SK-N-SH (cell line): ENCODE measurements around the gene ORMDL1. TPM values are rescaled to one million over a fixed set of nuclear protein-coding genes. Genes with fewer than 3 reads are reported as not detected.

Experiments
- CTCF ChIA-PET: fragments of 300-600, 350-600 bp; formaldehyde crosslinking; extraction: SDS; loops from one replicate; lab custom pipeline; 2021; lab: Yijun Ruan, JAX
- POLR2A ChIA-PET: fragments of 350-600 bp; sonication (Branson Sonifier 250); formaldehyde crosslinking; extraction: SDS; loops from one replicate; lab custom pipeline; 2020; ENCODE audit warnings: antibody characterized with exemption, inconsistent platforms; lab: Yijun Ruan, JAX
- DNase-seq: peaks from one replicate; pipeline ENCODE4 v3.0.0; 2012
- H2AFZ ChIP-seq: fragments of 200-600 bp; sonication (generic); 2 replicates; pipeline ENCODE4 v1.8.1; 2016; ENCODE audit warnings: antibody characterized with exemption, mild to moderate bottlenecking, low read depth
- H3F3A ChIP-seq: fragments of 200-600 bp; sonication (generic); replicated peaks from 2 replicates; pipeline ENCODE3; 2016; ENCODE audit warnings: antibody characterized with exemption, mild to moderate bottlenecking; ENCODE audit not compliant: insufficient read depth
- H3K27ac ChIP-seq, 2 experiments: fragments of 200-500 bp in 1 of 2; fragments of 200-600 bp in 1 of 2; sonication (Bioruptor generic) in 1 of 2; sonication (generic), shearing (Covaris generic) in 1 of 2; 2 replicates each; pipeline versions ENCODE4 v1.5.1 to v1.6.1; 2014 to 2016; ENCODE audit warnings: low read depth in 2 of 2, inconsistent platforms in 1 of 2, low read length in 1 of 2, mild to moderate bottlenecking in 1 of 2, mixed read lengths in 1 of 2
- H3K27me3 ChIP-seq: fragments of 200-600 bp; sonication (generic), shearing (Covaris generic); 2 replicates; pipeline ENCODE4 v1.6.1; 2016; ENCODE audit warnings: mixed run types; ENCODE audit not compliant: insufficient read depth
- H3K36me3 ChIP-seq, 2 experiments: fragments of 200-500 bp in 1 of 2; fragments of 200-600 bp in 1 of 2; sonication (Bioruptor generic) in 1 of 2; sonication (generic) in 1 of 2; replicated peaks in 1 of 2; 2 replicates each; pipeline versions ENCODE3 to v1.5.1; 2014 to 2016; ENCODE audit warnings: low read length in 1 of 2, mild to moderate bottlenecking in 1 of 2; ENCODE audit not compliant: insufficient read depth in 2 of 2, control insufficient read depth in 1 of 2
- H3K4me1 ChIP-seq, 2 experiments: fragments of 200-500 bp in 1 of 2; fragments of 200-600 bp in 1 of 2; sonication (Bioruptor generic) in 1 of 2; sonication (generic), shearing (Covaris generic) in 1 of 2; 2 replicates each; pipeline versions ENCODE4 v1.5.1 to v1.6.1; 2014 to 2016; ENCODE audit warnings: low read depth in 1 of 2, low read length in 1 of 2, mixed run types in 1 of 2; ENCODE audit not compliant: insufficient read depth in 2 of 2, control insufficient read depth in 1 of 2
- H3K4me2 ChIP-seq: fragments of 200-600 bp; sonication (generic), shearing (Covaris generic); 2 replicates; pipeline ENCODE4 v1.6.1; 2017; ENCODE audit warnings: mixed run types
- H3K4me3 ChIP-seq, 2 experiments: fragments of 200-500 bp in 1 of 2; fragments of 200-600 bp in 1 of 2; sonication (Bioruptor generic) in 1 of 2; sonication (generic), shearing (Covaris generic) in 1 of 2; 2 replicates each; pipeline versions ENCODE4 v1.5.1 to v1.8.1; 2014 to 2016; ENCODE audit warnings: low read depth in 2 of 2, inconsistent platforms in 1 of 2, low read length in 1 of 2, mild to moderate bottlenecking in 1 of 2, mixed read lengths in 1 of 2, moderate library complexity in 1 of 2
- H3K79me2 ChIP-seq: fragments of 200-600 bp; sonication (generic); 2 replicates; pipeline ENCODE4 v1.8.1; 2017; ENCODE audit warnings: mild to moderate bottlenecking; ENCODE audit not compliant: insufficient read depth
- H3K9ac ChIP-seq: fragments of 200-600 bp; sonication (generic); 2 replicates; pipeline ENCODE4 v1.6.1; 2017; ENCODE audit warnings: mixed run types
- H3K9me2 ChIP-seq: fragments of 200-600 bp; sonication (generic); 2 replicates; pipeline ENCODE4 v1.6.1; 2017; ENCODE audit warnings: mixed run types
- H3K9me3 ChIP-seq: fragments of 200-600 bp; sonication (generic); 2 replicates; pipeline ENCODE4 v1.6.1; 2017; ENCODE audit warnings: mixed run types, mild to moderate bottlenecking, moderate library complexity
- H4K20me1 ChIP-seq: fragments of 200-600 bp; sonication (generic); 2 replicates; pipeline ENCODE4 v1.6.1; 2017; ENCODE audit warnings: mild to moderate bottlenecking, mixed run types; ENCODE audit not compliant: insufficient read depth
- ELF1 ChIP-seq: IDR thresholded peaks from 2 replicates; pipeline ENCODE4 v1.4.0; 2012
- EP300 ChIP-seq, 2 experiments: IDR thresholded peaks; 2 replicates each; pipeline versions ENCODE4 v1.4.0 to v1.6.1; 2012; ENCODE audit warnings: borderline replicate concordance in 1 of 2, low read depth in 1 of 2, low read length in 1 of 2
- EZH2phosphoT487 ChIP-seq: fragments of 200-600 bp; sonication (generic); IDR thresholded peaks from 2 replicates; pipeline ENCODE4 v1.6.1; 2017; ENCODE audit warnings: low read depth, mixed run types, mild to moderate bottlenecking, antibody characterized with exemption, moderate library complexity, borderline replicate concordance
- FOSL2 ChIP-seq: IDR thresholded peaks from 2 replicates; pipeline ENCODE4 v1.4.0; 2012; ENCODE audit warnings: low read depth, mild to moderate bottlenecking, moderate library complexity, borderline replicate concordance
- FOXM1 ChIP-seq: IDR thresholded peaks from 2 replicates; pipeline ENCODE4 v1.4.0; 2012; ENCODE audit warnings: low read depth, mild to moderate bottlenecking
- JUND ChIP-seq: IDR thresholded peaks from 2 replicates; pipeline ENCODE4 v1.4.0; 2012
- MXI1 ChIP-seq: IDR thresholded peaks from 2 replicates; pipeline ENCODE4 v1.6.1; 2012; ENCODE audit warnings: mild to moderate bottlenecking, low read depth, low read length, improper control_type of control experiment
- NFIC ChIP-seq: IDR thresholded peaks from 2 replicates; pipeline ENCODE4 v1.4.0; 2012; ENCODE audit warnings: borderline replicate concordance
- NRF1 ChIP-seq: IDR thresholded peaks from 2 replicates; pipeline ENCODE4 v1.6.1; 2012; ENCODE audit warnings: low read depth, mild to moderate bottlenecking, low read length
- RAD21 ChIP-seq: IDR thresholded peaks from 2 replicates; pipeline ENCODE4 v1.6.1; 2012; ENCODE audit warnings: mild to moderate bottlenecking, low read length
- RFX5 ChIP-seq: IDR thresholded peaks from 2 replicates; pipeline ENCODE4 v1.6.1; 2012; ENCODE audit warnings: mild to moderate bottlenecking, improper control_type of control experiment, low read length
- RXRA ChIP-seq: IDR thresholded peaks from 2 replicates; pipeline ENCODE4 v1.4.0; 2012; ENCODE audit warnings: low read depth, mild to moderate bottlenecking, borderline replicate concordance
- SIN3A ChIP-seq: IDR thresholded peaks from 2 replicates; pipeline ENCODE4 v1.6.1; 2012; ENCODE audit warnings: low read depth, mild to moderate bottlenecking, low read length, moderate library complexity, borderline replicate concordance
- TAF1 ChIP-seq: IDR thresholded peaks from 2 replicates; pipeline ENCODE4 v1.6.1; 2012; ENCODE audit warnings: low read depth, mild to moderate bottlenecking, low read length, moderate library complexity, borderline replicate concordance
- YY1 ChIP-seq: IDR thresholded peaks from 2 replicates; pipeline ENCODE4 v1.4.0; 2012; ENCODE audit warnings: low read depth, mild to moderate bottlenecking
- WGBS: methylation state at CpG from one replicate; pipeline ENCODE4 v1.1.6; 2017; ENCODE audit warnings: low lambda C conversion rate; 5-methylcytosine and 5-hydroxymethylcytosine counted together
- polyA plus RNA-seq, 3 experiments: library from polyadenylated mRNA; depleted of rRNA; stranded (reverse); fragments of >200 nt; gene quantifications; 2 replicates each; pipeline ENCODE4 v1.2.3, GENCODE V29; 2012
- TF ChIP-seq, protein P1 (sequence below): IDR thresholded peaks from 2 replicates; pipeline ENCODE4; 2012
- TF ChIP-seq, protein P2 (sequence below): IDR thresholded peaks from 2 replicates; pipeline ENCODE4 v1.4.0; 2012; ENCODE audit warnings: low read depth, borderline replicate concordance
- TF ChIP-seq, protein P3 (sequence below): IDR thresholded peaks from 2 replicates; pipeline ENCODE4 v1.4.0; 2012; ENCODE audit warnings: low read depth, borderline replicate concordance
- TF ChIP-seq, protein P4 (sequence below): fragments of 150-350 bp; IDR thresholded peaks from 2 replicates; pipeline ENCODE4 v1.6.1; 2016; ENCODE audit warnings: mild to moderate bottlenecking, low read depth, low read length

The ORMDL1 gene
- polyA plus RNA-seq, 1 of the 3 experiments (the other 2 are of a cell fraction): 99.2 TPM

- Histone ChIP-seq H4K20me1 (no peaks in the 10 kb centered on the region), H3K4me3 (no peak overlapping the region), H3K79me2 (no peaks in the 10 kb centered on the region; the same call in 1 of the 2 replicates), H3K4me1 (no peaks in the 10 kb centered on the region), H3K27ac (no peak overlapping the region), H3K9ac (no peak overlapping the region), H3K4me2 (no peak overlapping the region), H2AFZ (no peak overlapping the region), H3K9me2 (no peaks in the 10 kb centered on the region), H3K9me3 (no peaks in the 10 kb centered on the region), H3K27me3 (no peaks in the 10 kb centered on the region), H3K36me3 (peaks cover 91 to 93% of the 10 kb centered on the region in 2 experiments), H3F3A (peaks cover 34% of the 10 kb centered on the region)
- POLR2A ChIA-PET: no interaction called here
- 83% methylated on average over 1 of the region's 1 CpG for WGBS
- no peak for DNase-seq
- TF ChIP-seq, protein P1, sequence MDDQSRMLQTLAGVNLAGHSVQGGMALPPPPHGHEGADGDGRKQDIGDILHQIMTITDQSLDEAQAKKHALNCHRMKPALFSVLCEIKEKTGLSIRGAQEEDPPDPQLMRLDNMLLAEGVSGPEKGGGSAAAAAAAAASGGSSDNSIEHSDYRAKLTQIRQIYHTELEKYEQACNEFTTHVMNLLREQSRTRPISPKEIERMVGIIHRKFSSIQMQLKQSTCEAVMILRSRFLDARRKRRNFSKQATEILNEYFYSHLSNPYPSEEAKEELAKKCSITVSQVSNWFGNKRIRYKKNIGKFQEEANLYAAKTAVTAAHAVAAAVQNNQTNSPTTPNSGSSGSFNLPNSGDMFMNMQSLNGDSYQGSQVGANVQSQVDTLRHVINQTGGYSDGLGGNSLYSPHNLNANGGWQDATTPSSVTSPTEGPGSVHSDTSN: no peak
- TF ChIP-seq FOXM1: no peak
- no peak for TF ChIP-seq NRF1
- TF ChIP-seq RXRA: no peak
- TF ChIP-seq NFIC: no peak
- TF ChIP-seq JUND: no peak
- no peak for TF ChIP-seq RFX5
- TF ChIP-seq RAD21: no peak
- TF ChIP-seq SIN3A: no peak
- no peak for TF ChIP-seq EP300 (IDR thresholded peaks at IDR 0.05; ENCODE audit: borderline replicate concordance in 1 of 2, low read depth in 1 of 2, low read length in 1 of 2)
- TF ChIP-seq, protein P2, sequence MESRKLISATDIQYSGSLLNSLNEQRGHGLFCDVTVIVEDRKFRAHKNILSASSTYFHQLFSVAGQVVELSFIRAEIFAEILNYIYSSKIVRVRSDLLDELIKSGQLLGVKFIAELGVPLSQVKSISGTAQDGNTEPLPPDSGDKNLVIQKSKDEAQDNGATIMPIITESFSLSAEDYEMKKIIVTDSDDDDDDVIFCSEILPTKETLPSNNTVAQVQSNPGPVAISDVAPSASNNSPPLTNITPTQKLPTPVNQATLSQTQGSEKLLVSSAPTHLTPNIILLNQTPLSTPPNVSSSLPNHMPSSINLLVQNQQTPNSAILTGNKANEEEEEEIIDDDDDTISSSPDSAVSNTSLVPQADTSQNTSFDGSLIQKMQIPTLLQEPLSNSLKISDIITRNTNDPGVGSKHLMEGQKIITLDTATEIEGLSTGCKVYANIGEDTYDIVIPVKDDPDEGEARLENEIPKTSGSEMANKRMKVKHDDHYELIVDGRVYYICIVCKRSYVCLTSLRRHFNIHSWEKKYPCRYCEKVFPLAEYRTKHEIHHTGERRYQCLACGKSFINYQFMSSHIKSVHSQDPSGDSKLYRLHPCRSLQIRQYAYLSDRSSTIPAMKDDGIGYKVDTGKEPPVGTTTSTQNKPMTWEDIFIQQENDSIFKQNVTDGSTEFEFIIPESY: no peak
- no peak for TF ChIP-seq TAF1
- TF ChIP-seq, protein P3, sequence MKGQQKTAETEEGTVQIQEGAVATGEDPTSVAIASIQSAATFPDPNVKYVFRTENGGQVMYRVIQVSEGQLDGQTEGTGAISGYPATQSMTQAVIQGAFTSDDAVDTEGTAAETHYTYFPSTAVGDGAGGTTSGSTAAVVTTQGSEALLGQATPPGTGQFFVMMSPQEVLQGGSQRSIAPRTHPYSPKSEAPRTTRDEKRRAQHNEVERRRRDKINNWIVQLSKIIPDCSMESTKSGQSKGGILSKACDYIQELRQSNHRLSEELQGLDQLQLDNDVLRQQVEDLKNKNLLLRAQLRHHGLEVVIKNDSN: no peak
- TF ChIP-seq ELF1: no peak
- no peak for TF ChIP-seq MXI1
- no peak for TF ChIP-seq EZH2phosphoT487
- TF ChIP-seq, protein P4, sequence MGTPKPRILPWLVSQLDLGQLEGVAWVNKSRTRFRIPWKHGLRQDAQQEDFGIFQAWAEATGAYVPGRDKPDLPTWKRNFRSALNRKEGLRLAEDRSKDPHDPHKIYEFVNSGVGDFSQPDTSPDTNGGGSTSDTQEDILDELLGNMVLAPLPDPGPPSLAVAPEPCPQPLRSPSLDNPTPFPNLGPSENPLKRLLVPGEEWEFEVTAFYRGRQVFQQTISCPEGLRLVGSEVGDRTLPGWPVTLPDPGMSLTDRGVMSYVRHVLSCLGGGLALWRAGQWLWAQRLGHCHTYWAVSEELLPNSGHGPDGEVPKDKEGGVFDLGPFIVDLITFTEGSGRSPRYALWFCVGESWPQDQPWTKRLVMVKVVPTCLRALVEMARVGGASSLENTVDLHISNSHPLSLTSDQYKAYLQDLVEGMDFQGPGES: no peak
- TF ChIP-seq YY1: no peak
- no peak for TF ChIP-seq FOSL2
- CTCF ChIA-PET: interaction anchor here (2.4 kb wide), 1 partner anchor 9 kb away, joined by 10 read pairs; the partner anchor contains the start of gene OSGEPL1
Measured at GRCh38 chr2:189772212-189772611, 11.9 kb downstream of the ORMDL1 start.
